ENCODE measurements around the gene TAF15.

The TAF15 gene

GRCh38 chr17:35807371-35808144 is 1.7 kb upstream of the TAF15 start:
- Histone ChIP-seq H3K36me3 (ENCODE audit: insufficient read depth, low read length) (peaks cover 5% of the 10 kb centered on the region), H3K4me3 (ENCODE audit: low read length) (no peak overlapping the region), H3K4me1 (ENCODE audit: control insufficient read depth, insufficient read depth, low read length) (peaks cover 40% of the 10 kb centered on the region), H3K4me2 (ENCODE audit: low read length) (peak overlapping the region; percentile 5), H3K9me3 (replicated peaks; ENCODE audit: low read length) (no peaks in the 10 kb centered on the region), H3K9ac (ENCODE audit: low read depth, low read length) (no peak overlapping the region), H3K27me3 (ENCODE audit: control insufficient read depth, insufficient read depth, low read length) (no peaks in the 10 kb centered on the region)

GRCh38 chr17:35808240-35808961 is 883 bp upstream of the TAF15 start:
- Histone ChIP-seq H3K9ac (ENCODE audit: low read depth, low read length) (peak overlapping the region; percentile 91), H3K4me2 (ENCODE audit: low read length) (peak overlapping the region; percentile 85), H3K27me3 (ENCODE audit: control insufficient read depth, insufficient read depth, low read length) (no peaks in the 10 kb centered on the region), H3K9me3 (replicated peaks; ENCODE audit: low read length) (no peaks in the 10 kb centered on the region), H3K4me3 (ENCODE audit: low read length) (peak overlapping the region; percentile 92), H3K4me1 (ENCODE audit: control insufficient read depth, insufficient read depth, low read length) (peaks cover 40% of the 10 kb centered on the region), H3K36me3 (ENCODE audit: insufficient read depth, low read length) (peaks cover 5% of the 10 kb centered on the region)

GRCh38 chr17:35809855-35810461 is 674 bp downstream of the TAF15 start:
- Histone ChIP-seq H3K9me3 (replicated peaks; ENCODE audit: low read length) (no peaks in the 10 kb centered on the region), H3K27me3 (ENCODE audit: control insufficient read depth, insufficient read depth, low read length) (no peaks in the 10 kb centered on the region), H3K9ac (ENCODE audit: low read depth, low read length) (peak overlapping the region; percentile 91), H3K36me3 (ENCODE audit: insufficient read depth, low read length) (peaks cover 5% of the 10 kb centered on the region), H3K4me3 (ENCODE audit: low read length) (peak overlapping the region; percentile 92), H3K4me2 (ENCODE audit: low read length) (peak overlapping the region; percentile 81), H3K4me1 (ENCODE audit: control insufficient read depth, insufficient read depth, low read length) (peaks cover 40% of the 10 kb centered on the region)

GRCh38 chr17:35811759-35812158 is 2.5 kb downstream of the TAF15 start:
- peak overlapping the region; percentile 91 for H3K9ac ChIP-seq (ENCODE audit: low read depth, low read length)
- peaks cover 38% of the 10 kb centered on the region for H3K4me1 ChIP-seq (ENCODE audit: control insufficient read depth, insufficient read depth, low read length)
- H3K9me3 ChIP-seq (replicated peaks; ENCODE audit: low read length) = no peaks in the 10 kb centered on the region
- H3K27me3 ChIP-seq (ENCODE audit: control insufficient read depth, insufficient read depth, low read length) = no peaks in the 10 kb centered on the region
- H3K4me3 ChIP-seq (ENCODE audit: low read length) = no peak overlapping the region
- peaks cover 10% of the 10 kb centered on the region for H3K36me3 ChIP-seq (ENCODE audit: insufficient read depth, low read length)
- H3K4me2 ChIP-seq (ENCODE audit: low read length) = peak overlapping the region; percentile 81

GRCh38 chr17:35812456-35812855 is 3.2 kb downstream of the TAF15 start:
- H3K4me2 ChIP-seq (ENCODE audit: low read length) = no peak overlapping the region
- H3K9ac ChIP-seq (ENCODE audit: low read depth, low read length) = no peak overlapping the region
- peaks cover 32% of the 10 kb centered on the region for H3K4me1 ChIP-seq (ENCODE audit: control insufficient read depth, insufficient read depth, low read length)
- H3K36me3 ChIP-seq (ENCODE audit: insufficient read depth, low read length) = peaks cover 12% of the 10 kb centered on the region
- no peak overlapping the region for H3K4me3 ChIP-seq (ENCODE audit: low read length)
- no peaks in the 10 kb centered on the region for H3K27me3 ChIP-seq (ENCODE audit: control insufficient read depth, insufficient read depth, low read length)
- H3K9me3 ChIP-seq (replicated peaks; ENCODE audit: low read length) = no peaks in the 10 kb centered on the region

- H3K27me3 ChIP-seq (ENCODE audit: control insufficient read depth, insufficient read depth, low read length) = no peaks in the 10 kb centered on the region
- H3K4me1 ChIP-seq (ENCODE audit: control insufficient read depth, insufficient read depth, low read length) = peaks cover 4% of the 10 kb centered on the region
- no peaks in the 10 kb centered on the region for H3K9me3 ChIP-seq (replicated peaks; ENCODE audit: low read length)
- H3K4me2 ChIP-seq (ENCODE audit: low read length) = no peak overlapping the region
- H3K36me3 ChIP-seq (ENCODE audit: insufficient read depth, low read length) = peaks cover 40% of the 10 kb centered on the region
- H3K9ac ChIP-seq (ENCODE audit: low read depth, low read length) = no peak overlapping the region
- H3K4me3 ChIP-seq (ENCODE audit: low read length) = no peak overlapping the region
Measured at GRCh38 chr17:35816723-35817122, 7.4 kb downstream of the TAF15 start.

GRCh38 chr17:35817196-35817595 is 7.9 kb downstream of the TAF15 start:
- Histone ChIP-seq H3K4me1 (ENCODE audit: control insufficient read depth, insufficient read depth, low read length) (no peaks in the 10 kb centered on the region), H3K4me2 (ENCODE audit: low read length) (no peak overlapping the region), H3K9ac (ENCODE audit: low read depth, low read length) (no peak overlapping the region), H3K27me3 (ENCODE audit: control insufficient read depth, insufficient read depth, low read length) (no peaks in the 10 kb centered on the region), H3K4me3 (ENCODE audit: low read length) (no peak overlapping the region), H3K36me3 (ENCODE audit: insufficient read depth, low read length) (peaks cover 41% of the 10 kb centered on the region), H3K9me3 (replicated peaks; ENCODE audit: low read length) (no peaks in the 10 kb centered on the region)

GRCh38 chr17:35819455-35819854 is 10.2 kb downstream of the TAF15 start:
- Histone ChIP-seq H3K36me3 (ENCODE audit: insufficient read depth, low read length) (peaks cover 59% of the 10 kb centered on the region), H3K4me1 (ENCODE audit: control insufficient read depth, insufficient read depth, low read length) (no peaks in the 10 kb centered on the region), H3K9ac (ENCODE audit: low read depth, low read length) (no peak overlapping the region), H3K4me3 (ENCODE audit: low read length) (no peak overlapping the region), H3K9me3 (replicated peaks; ENCODE audit: low read length) (no peaks in the 10 kb centered on the region), H3K27me3 (ENCODE audit: control insufficient read depth, insufficient read depth, low read length) (no peaks in the 10 kb centered on the region), H3K4me2 (ENCODE audit: low read length) (no peak overlapping the region)

GRCh38 chr17:35821308-35821707 is 12.0 kb downstream of the TAF15 start:
- Histone ChIP-seq H3K9me3 (replicated peaks; ENCODE audit: low read length) (no peaks in the 10 kb centered on the region), H3K27me3 (ENCODE audit: control insufficient read depth, insufficient read depth, low read length) (no peaks in the 10 kb centered on the region), H3K4me2 (ENCODE audit: low read length) (no peak overlapping the region), H3K4me3 (ENCODE audit: low read length) (no peak overlapping the region), H3K36me3 (ENCODE audit: insufficient read depth, low read length) (peaks cover 65% of the 10 kb centered on the region), H3K4me1 (ENCODE audit: control insufficient read depth, insufficient read depth, low read length) (no peaks in the 10 kb centered on the region), H3K9ac (ENCODE audit: low read depth, low read length) (no peak overlapping the region)

GRCh38 chr17:35825206-35825605 is 15.9 kb downstream of the TAF15 start:
- H3K4me3 ChIP-seq (ENCODE audit: low read length) = no peak overlapping the region
- no peaks in the 10 kb centered on the region for H3K9me3 ChIP-seq (replicated peaks; ENCODE audit: low read length)
- H3K9ac ChIP-seq (ENCODE audit: low read depth, low read length) = no peak overlapping the region
- H3K36me3 ChIP-seq (ENCODE audit: insufficient read depth, low read length) = peaks cover 73% of the 10 kb centered on the region
- no peaks in the 10 kb centered on the region for H3K4me1 ChIP-seq (ENCODE audit: control insufficient read depth, insufficient read depth, low read length)
- H3K27me3 ChIP-seq (ENCODE audit: control insufficient read depth, insufficient read depth, low read length) = no peaks in the 10 kb centered on the region
- H3K4me2 ChIP-seq (ENCODE audit: low read length) = no peak overlapping the region

- no peak overlapping the region for H3K4me2 ChIP-seq (ENCODE audit: low read length)
- no peak overlapping the region for H3K9ac ChIP-seq (ENCODE audit: low read depth, low read length)
- H3K36me3 ChIP-seq (ENCODE audit: insufficient read depth, low read length) = peaks cover 73% of the 10 kb centered on the region
- no peaks in the 10 kb centered on the region for H3K4me1 ChIP-seq (ENCODE audit: control insufficient read depth, insufficient read depth, low read length)
- no peaks in the 10 kb centered on the region for H3K27me3 ChIP-seq (ENCODE audit: control insufficient read depth, insufficient read depth, low read length)
- H3K9me3 ChIP-seq (replicated peaks; ENCODE audit: low read length) = no peaks in the 10 kb centered on the region
- H3K4me3 ChIP-seq (ENCODE audit: low read length) = no peak overlapping the region
Measured at GRCh38 chr17:35841101-35841500, 31.8 kb downstream of the TAF15 start.

All from skeletal muscle satellite cell (primary cell).